Inflammatory macrophage treated with lipopolysaccharide for 4 hours (primary cell): Measurements from ENCODE around the gene APC2.
"Not testable (repeated sequence)": the region's sequence is repeated elsewhere in the genome, so short reads cannot be mapped to it uniquely, and the experiment has no call there.

ENCODE experiments used
- DNase-seq: peaks from one replicate; pipeline ENCODE4 v3.0.0-alpha.2; 2020

Gene APC2

GRCh38 chr19:1468821-1469254 lies 18.9 kb downstream of the APC2 start:
- peak; percentile 35 for DNase-seq

- DNase-seq: no peak
Observed at GRCh38 chr19:1469255-1470054, 19.5 kb downstream of the APC2 start.

- DNase-seq: no peak
Observed at GRCh38 chr19:1470055-1470304, 20.1 kb downstream of the APC2 start.

- DNase-seq: peak; percentile 17
Observed at GRCh38 chr19:1470305-1471009, 20.5 kb downstream of the APC2 start.

- DNase-seq: no peak
Observed at GRCh38 chr19:1471010-1471514, 21.1 kb downstream of the APC2 start.

GRCh38 chr19:1471515-1472160 lies 21.7 kb downstream of the APC2 start:
- peak; percentile 19 for DNase-seq

GRCh38 chr19:1472231-1473084 lies 22.5 kb downstream of the APC2 start:
- no peak for DNase-seq

GRCh38 chr19:1473085-1473851 lies 23.3 kb downstream of the APC2 start:
- no peak for DNase-seq

- no peak for DNase-seq
Observed at GRCh38 chr19:1474011-1474764, 24.3 kb downstream of the APC2 start.

GRCh38 chr19:1474765-1475351 lies 24.9 kb downstream of the APC2 start:
- DNase-seq: no peak

GRCh38 chr19:1475751-1476437 lies 26.0 kb downstream of the APC2 start:
- no peak for DNase-seq

GRCh38 chr19:1477056-1477455 lies 27.1 kb downstream of the APC2 start:
- not testable (repeated sequence) for DNase-seq

GRCh38 chr19:1478934-1479707 lies 29.2 kb downstream of the APC2 start, which contains the start of gene C19orf25:
TSS of gene C19orf25 (minus strand) at chr19:1479215. CDS start at chr19:1478903, 312 bp downstream.
- DNase-seq: peak; percentile 95

GRCh38 chr19:1481224-1481892 lies 31.4 kb downstream of the APC2 start:
- DNase-seq: no peak

GRCh38 chr19:1481893-1482360 lies 32.0 kb downstream of the APC2 start:
- no peak for DNase-seq

- no peak for DNase-seq
Observed at GRCh38 chr19:1482361-1483130, 32.6 kb downstream of the APC2 start.

GRCh38 chr19:1483131-1483978 lies 33.4 kb downstream of the APC2 start:
- DNase-seq: no peak
